ENCODE data around the gene LRIG3.

DNA sequence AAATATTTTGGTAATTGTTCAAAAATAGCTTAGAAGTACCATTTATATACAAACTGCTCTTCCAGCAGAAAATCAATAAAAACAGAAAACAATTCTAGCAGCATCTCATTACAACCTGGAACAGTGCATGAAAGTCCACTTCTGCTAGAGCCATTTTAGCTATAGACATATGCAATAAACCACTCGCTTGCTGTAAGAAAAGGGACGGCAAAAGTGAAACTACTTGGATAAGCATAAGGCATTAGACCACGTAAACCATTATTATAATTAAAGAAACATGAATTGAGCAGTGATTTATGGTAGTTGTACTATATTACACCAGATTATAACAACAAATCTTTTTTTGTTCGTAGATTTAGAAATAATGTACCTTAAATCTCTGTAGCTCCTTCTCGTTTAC is 48.7 kb downstream of the LRIG3 start:
- no peak for TF ChIP-seq POLR2A (IDR thresholded peaks at IDR 0.05)
- TF ChIP-seq, protein P1, sequence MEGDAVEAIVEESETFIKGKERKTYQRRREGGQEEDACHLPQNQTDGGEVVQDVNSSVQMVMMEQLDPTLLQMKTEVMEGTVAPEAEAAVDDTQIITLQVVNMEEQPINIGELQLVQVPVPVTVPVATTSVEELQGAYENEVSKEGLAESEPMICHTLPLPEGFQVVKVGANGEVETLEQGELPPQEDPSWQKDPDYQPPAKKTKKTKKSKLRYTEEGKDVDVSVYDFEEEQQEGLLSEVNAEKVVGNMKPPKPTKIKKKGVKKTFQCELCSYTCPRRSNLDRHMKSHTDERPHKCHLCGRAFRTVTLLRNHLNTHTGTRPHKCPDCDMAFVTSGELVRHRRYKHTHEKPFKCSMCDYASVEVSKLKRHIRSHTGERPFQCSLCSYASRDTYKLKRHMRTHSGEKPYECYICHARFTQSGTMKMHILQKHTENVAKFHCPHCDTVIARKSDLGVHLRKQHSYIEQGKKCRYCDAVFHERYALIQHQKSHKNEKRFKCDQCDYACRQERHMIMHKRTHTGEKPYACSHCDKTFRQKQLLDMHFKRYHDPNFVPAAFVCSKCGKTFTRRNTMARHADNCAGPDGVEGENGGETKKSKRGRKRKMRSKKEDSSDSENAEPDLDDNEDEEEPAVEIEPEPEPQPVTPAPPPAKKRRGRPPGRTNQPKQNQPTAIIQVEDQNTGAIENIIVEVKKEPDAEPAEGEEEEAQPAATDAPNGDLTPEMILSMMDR (IDR thresholded peaks at IDR 0.05): no peak
